Measurements from ENCODE around the gene TIPRL.

Gene TIPRL

GRCh38 chr1:168210312-168210711 lies 31.6 kb downstream of the TIPRL start:
- H3K4me3 ChIP-seq (ENCODE audit: low read depth, low read length), result no peak overlapping the region
- DNase-seq (ENCODE audit: low read depth), result no peak
- no peak for TF ChIP-seq CTCF (IDR thresholded peaks at IDR 0.05; ENCODE audit: control insufficient read depth, extremely low read depth, insufficient read depth)

GRCh38 chr1:168213349-168213748 lies 34.6 kb downstream of the TIPRL start:
- no peak overlapping the region for H3K4me3 ChIP-seq (ENCODE audit: low read depth, low read length)
- no peak for TF ChIP-seq CTCF (IDR thresholded peaks at IDR 0.05; ENCODE audit: control insufficient read depth, extremely low read depth, insufficient read depth)
- no peak for DNase-seq (ENCODE audit: low read depth)

- no peak overlapping the region for H3K4me3 ChIP-seq (ENCODE audit: low read depth, low read length)
- no peak for TF ChIP-seq CTCF (IDR thresholded peaks at IDR 0.05; ENCODE audit: control insufficient read depth, extremely low read depth, insufficient read depth)
- DNase-seq (ENCODE audit: low read depth), result peak; percentile 6
These were observed 37.4 kb downstream of the TIPRL start for GRCh38 chr1:168216171-168216570.

- H3K4me3 ChIP-seq (ENCODE audit: low read depth, low read length), result no peak overlapping the region
- TF ChIP-seq CTCF (IDR thresholded peaks at IDR 0.05; ENCODE audit: control insufficient read depth, extremely low read depth, insufficient read depth), result no peak
- DNase-seq (ENCODE audit: low read depth), result no peak
These were observed 38.9 kb downstream of the TIPRL start for GRCh38 chr1:168217664-168218063.

- no peak for DNase-seq (ENCODE audit: low read depth)
- TF ChIP-seq CTCF (IDR thresholded peaks at IDR 0.05; ENCODE audit: control insufficient read depth, extremely low read depth, insufficient read depth), result no peak
- no peak overlapping the region for H3K4me3 ChIP-seq (ENCODE audit: low read depth, low read length)
These were observed 39.9 kb downstream of the TIPRL start for GRCh38 chr1:168218658-168219057.

GRCh38 chr1:168220470-168220871 lies 41.7 kb downstream of the TIPRL start:
- no peak overlapping the region for H3K4me3 ChIP-seq (ENCODE audit: low read depth, low read length)
- DNase-seq (ENCODE audit: low read depth), result no peak
- no peak for TF ChIP-seq CTCF (IDR thresholded peaks at IDR 0.05; ENCODE audit: control insufficient read depth, extremely low read depth, insufficient read depth)

- no peak for TF ChIP-seq CTCF (IDR thresholded peaks at IDR 0.05; ENCODE audit: control insufficient read depth, extremely low read depth, insufficient read depth)
These were observed 42.5 kb downstream of the TIPRL start for GRCh38 chr1:168221275-168221674.

More at GRCh38 chr1:168221275-168221674, 42.5 kb downstream of the TIPRL start:
- H3K4me3 ChIP-seq (ENCODE audit: low read depth, low read length), result no peak overlapping the region
- no peak for DNase-seq (ENCODE audit: low read depth)

Measured in LNCaP clone FGC (cell line).